ENCODE measurements around the gene IPP. TPM values are rescaled to one million over a fixed set of nuclear protein-coding genes. Genes with fewer than 3 reads are reported as not detected.
"Not testable (repeated sequence)": the region's sequence is repeated elsewhere in the genome, so short reads cannot be mapped to it uniquely, and the experiment has no call there.

The IPP gene
- total and polyA plus RNA-seq, 8 donors: 3.1 to 11.3 (median 8.5) TPM

- 85 to 86% methylated on average over 11 of the region's 11 CpGs for WGBS, 2 donors
- H3K9me3 ChIP-seq: no peaks in the 10 kb centered on the region
- no peak overlapping the region for H3K27ac ChIP-seq
- no peaks in the 10 kb centered on the region for H3K4me1 ChIP-seq
- ATAC-seq (no peak), DNase-seq (no peak), FAIRE-seq (no peak)
- H3K4me3 ChIP-seq: no peak overlapping the region
- intact Hi-C loops (cut with DNase I): no loop called here
- no peaks in the 10 kb centered on the region for H3K36me3 ChIP-seq
- no peaks in the 10 kb centered on the region for H3K27me3 ChIP-seq
- TF ChIP-seq CTCF (IDR thresholded peaks at IDR 0.05): no peak
Observed at GRCh38 chr1:45753248-45754037, 3.0 kb upstream of the IPP start.

- TF ChIP-seq CTCF (IDR thresholded peaks at IDR 0.05): no peak
- no peak for ATAC-seq
- Histone ChIP-seq H3K27me3 (no peaks in the 10 kb centered on the region), H3K27ac (no peak overlapping the region), H3K9me3 (no peaks in the 10 kb centered on the region), H3K36me3 (no peaks in the 10 kb centered on the region), H3K4me1 (no peaks in the 10 kb centered on the region), H3K4me3 (no peak overlapping the region)
- FAIRE-seq: no peak
- no peak for DNase-seq
- intact Hi-C loops (cut with DNase I): no loop called here
- 82 to 89% methylated on average over 2 of the region's 2 CpGs for WGBS, 2 donors
Observed at GRCh38 chr1:45752441-45753052, 2.1 kb upstream of the IPP start.

GRCh38 chr1:45752014-45752413 lies 1.6 kb upstream of the IPP start:
- H3K27ac ChIP-seq: no peak overlapping the region
- 89 to 95% methylated on average over 2 of the region's 2 CpGs for WGBS, 2 donors
- ATAC-seq: no peak

GRCh38 chr1:45751039-45751838 lies 786 bp upstream of the IPP start:
- WGBS, 2 donors: 82 to 85% methylated on average over 24 of the region's 24 CpGs
- H3K9me3 ChIP-seq; H3K36me3 ChIP-seq; intact Hi-C loops (cut with DNase I); H3K27me3 ChIP-seq; DNase-seq; FAIRE-seq; H3K4me1 ChIP-seq; ATAC-seq: not testable (repeated sequence)
- Histone ChIP-seq H3K27ac (peak overlapping the region; percentile 75 to 97 (median 92)), H3K4me3 (peak overlapping the region; percentile 44 to 60 (median 55))

More at GRCh38 chr1:45752014-45752413, 1.6 kb upstream of the IPP start:
- Histone ChIP-seq H3K36me3 (no peaks in the 10 kb centered on the region), H3K4me3 (no peak overlapping the region), H3K27me3 (no peaks in the 10 kb centered on the region), H3K4me1 (no peaks in the 10 kb centered on the region), H3K9me3 (no peaks in the 10 kb centered on the region)
- intact Hi-C loops (cut with DNase I): no loop called here
- no peak for TF ChIP-seq CTCF (IDR thresholded peaks at IDR 0.05)
- FAIRE-seq (no peak), DNase-seq (no peak)

- FAIRE-seq (no peak), ATAC-seq (no peak), DNase-seq (no peak)
- Histone ChIP-seq H3K36me3 (peaks cover 0 to 4% (median 0%) of the 10 kb centered on the region in 3 donors), H3K27me3 (no peaks in the 10 kb centered on the region), H3K9me3 (no peaks in the 10 kb centered on the region), H3K4me1 (no peaks in the 10 kb centered on the region), H3K27ac (no peak overlapping the region), H3K4me3 (no peak overlapping the region)
- intact Hi-C loops (cut with DNase I): no loop called here
- no peak for TF ChIP-seq CTCF (IDR thresholded peaks at IDR 0.05)
- WGBS, 2 donors: 95 to 96% methylated on average over 12 of the region's 12 CpGs
Observed at GRCh38 chr1:45746922-45747321, 3.5 kb downstream of the IPP start.

- whole genome bisulfite sequencing, 2 donors: 75 to 90% methylated on average over 5 of the region's 5 CpGs
- H3K27ac ChIP-seq; H3K27me3 ChIP-seq; DNase-seq; intact Hi-C loops (cut with DNase I); H3K9me3 ChIP-seq; H3K4me1 ChIP-seq; ATAC-seq; H3K4me3 ChIP-seq; FAIRE-seq; H3K36me3 ChIP-seq: not testable (repeated sequence)
Observed at GRCh38 chr1:45739641-45740156, 10.8 kb downstream of the IPP start.
